HFFc6 (cell line): ENCODE measurements around the gene WDR6. TPM values are rescaled to one million over a fixed set of nuclear protein-coding genes. Genes with fewer than 3 reads are reported as not detected.

Experiments used
- DNase-seq: peaks from one replicate; pipeline ENCODE4 v3.0.0-alpha.2; 2018
- H3K27ac Mint-ChIP-seq: 2 replicates; pipeline ENCODE4 v1.8.0; 2020; ENCODE audit warnings: mild to moderate bottlenecking, mixed read lengths
- H3K27me3 Mint-ChIP-seq: 2 replicates; pipeline ENCODE4 v1.8.0; 2021; ENCODE audit warnings: mild to moderate bottlenecking, moderate library complexity, mixed read lengths; ENCODE audit not compliant: insufficient read depth
- H3K36me3 Mint-ChIP-seq: 2 replicates; pipeline ENCODE4 v1.8.0; 2021; ENCODE audit warnings: low read depth, mixed read lengths
- H3K4me1 Mint-ChIP-seq: 2 replicates; pipeline ENCODE4 v1.8.0; 2020; ENCODE audit warnings: low read depth, mixed read lengths
- H3K4me3 Mint-ChIP-seq: 2 replicates; pipeline ENCODE4 v1.8.0; 2020; ENCODE audit warnings: mild to moderate bottlenecking, moderate library complexity, mixed read lengths
- H3K9me3 Mint-ChIP-seq: 2 replicates; pipeline ENCODE4 v1.8.0; 2020; ENCODE audit warnings: mild to moderate bottlenecking, mixed read lengths
- total RNA-seq, 6 experiments: library from RNA; stranded (reverse); fragmentation: NEBNext Ultra II Directional; extraction: Animal tissue kit (Norgen Biotek cat#: 25700); gene quantifications; 2 replicates in 1 of 6; 3 replicates in 5 of 6; pipeline ENCODE4 v1.2.3, GENCODE V29; 2021
- TF ChIP-seq, protein P1 (sequence below): fragments of 200-600 bp; sonication (generic); IDR thresholded peaks from 2 replicates; pipeline ENCODE4 v1.5.0; 2021; ENCODE audit warnings: antibody characterized with exemption, mild to moderate bottlenecking

The WDR6 gene
- total RNA-seq, 6 experiments from 2014 or later, result 107 to 123 (median 115) TPM

GRCh38 chr3:49025005-49025792, 18.0 kb downstream of the WDR6 start:
- DNase-seq, result no peak
- Mint-ChIP-seq H3K27ac (peak overlapping the region; percentile 61), H3K4me3 (no peak overlapping the region; the same call in 1 of the 2 replicates), H3K9me3 (peaks cover 3% of the 10 kb centered on the region; the same call in 1 of the 2 replicates), H3K27me3 (peaks cover 15% of the 10 kb centered on the region), H3K36me3 (peaks cover 64% of the 10 kb centered on the region), H3K4me1 (peaks cover 68% of the 10 kb centered on the region)
- TF ChIP-seq, protein P1, sequence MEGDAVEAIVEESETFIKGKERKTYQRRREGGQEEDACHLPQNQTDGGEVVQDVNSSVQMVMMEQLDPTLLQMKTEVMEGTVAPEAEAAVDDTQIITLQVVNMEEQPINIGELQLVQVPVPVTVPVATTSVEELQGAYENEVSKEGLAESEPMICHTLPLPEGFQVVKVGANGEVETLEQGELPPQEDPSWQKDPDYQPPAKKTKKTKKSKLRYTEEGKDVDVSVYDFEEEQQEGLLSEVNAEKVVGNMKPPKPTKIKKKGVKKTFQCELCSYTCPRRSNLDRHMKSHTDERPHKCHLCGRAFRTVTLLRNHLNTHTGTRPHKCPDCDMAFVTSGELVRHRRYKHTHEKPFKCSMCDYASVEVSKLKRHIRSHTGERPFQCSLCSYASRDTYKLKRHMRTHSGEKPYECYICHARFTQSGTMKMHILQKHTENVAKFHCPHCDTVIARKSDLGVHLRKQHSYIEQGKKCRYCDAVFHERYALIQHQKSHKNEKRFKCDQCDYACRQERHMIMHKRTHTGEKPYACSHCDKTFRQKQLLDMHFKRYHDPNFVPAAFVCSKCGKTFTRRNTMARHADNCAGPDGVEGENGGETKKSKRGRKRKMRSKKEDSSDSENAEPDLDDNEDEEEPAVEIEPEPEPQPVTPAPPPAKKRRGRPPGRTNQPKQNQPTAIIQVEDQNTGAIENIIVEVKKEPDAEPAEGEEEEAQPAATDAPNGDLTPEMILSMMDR, result no peak

GRCh38 chr3:49025793-49026520, 18.8 kb downstream of the WDR6 start:
- H3K9me3 Mint-ChIP-seq, result peaks cover 3% of the 10 kb centered on the region; the same call in 1 of the 2 replicates
- H3K4me3 Mint-ChIP-seq, result 0 out of 2 replicates have a peak overlapping the region, but pooled peaks have one; percentile 3
- DNase-seq, result no peak

GRCh38 chr3:49026536-49026935, 19.3 kb downstream of the WDR6 start:
- Mint-ChIP-seq H3K27me3 (peaks cover 13% of the 10 kb centered on the region), H3K36me3 (peaks cover 68% of the 10 kb centered on the region), H3K9me3 (peaks cover 3% of the 10 kb centered on the region; the same call in 1 of the 2 replicates), H3K4me1 (peaks cover 66% of the 10 kb centered on the region), H3K4me3 (peak overlapping the region; percentile 52; the same call in 1 of the 2 replicates), H3K27ac (peak overlapping the region; percentile 92)
- TF ChIP-seq, protein P1, result no peak
- DNase-seq, result no peak

More at GRCh38 chr3:49025793-49026520, 18.8 kb downstream of the WDR6 start:
- peaks cover 64% of the 10 kb centered on the region for H3K36me3 Mint-ChIP-seq
- H3K27me3 Mint-ChIP-seq, result peaks cover 15% of the 10 kb centered on the region
- TF ChIP-seq, protein P1, result no peak
- peak overlapping the region; percentile 92 for H3K27ac Mint-ChIP-seq
- peaks cover 66% of the 10 kb centered on the region for H3K4me1 Mint-ChIP-seq

GRCh38 chr3:49027634-49028033, 20.4 kb downstream of the WDR6 start:
- H3K9me3 Mint-ChIP-seq, result peaks cover 3% of the 10 kb centered on the region; the same call in 1 of the 2 replicates
- H3K27me3 Mint-ChIP-seq, result peaks cover 13% of the 10 kb centered on the region
- H3K36me3 Mint-ChIP-seq, result peaks cover 71% of the 10 kb centered on the region
- H3K27ac Mint-ChIP-seq, result peak overlapping the region; percentile 92
- TF ChIP-seq, protein P1, result no peak
- peaks cover 74% of the 10 kb centered on the region for H3K4me1 Mint-ChIP-seq
- no peak for DNase-seq
- peak overlapping the region; percentile 95 for H3K4me3 Mint-ChIP-seq

DNA sequence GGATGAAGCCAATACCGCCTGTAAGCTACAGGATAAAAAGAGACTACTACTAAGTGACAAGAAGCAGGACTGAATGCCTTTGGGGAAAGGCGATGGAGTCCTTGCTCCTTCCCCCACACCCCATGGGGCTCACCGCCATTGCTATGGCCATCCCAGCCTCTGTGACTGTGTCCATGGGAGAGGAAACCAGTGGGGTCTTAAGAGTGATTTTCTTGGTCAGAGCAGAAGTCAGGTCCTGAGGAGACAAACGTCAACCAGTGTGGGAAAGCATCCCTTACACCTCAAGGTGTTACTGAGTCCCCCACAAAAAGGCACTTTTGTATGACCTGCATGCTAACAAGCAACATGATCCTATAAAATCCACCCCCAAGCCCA, 21.1 kb downstream of the WDR6 start:
- H3K36me3 Mint-ChIP-seq, result peaks cover 65% of the 10 kb centered on the region
- peak overlapping the region; percentile 92 for H3K27ac Mint-ChIP-seq
- no peak for DNase-seq
- peaks cover 75% of the 10 kb centered on the region for H3K4me1 Mint-ChIP-seq
- H3K27me3 Mint-ChIP-seq, result peaks cover 13% of the 10 kb centered on the region
- peaks cover 3% of the 10 kb centered on the region; the same call in 1 of the 2 replicates for H3K9me3 Mint-ChIP-seq
- H3K4me3 Mint-ChIP-seq, result peak overlapping the region; percentile 95
- TF ChIP-seq, protein P1, result no peak
